Suppressor macrophage treated with lipopolysaccharide for 1 hour (primary cell): ENCODE results near the gene GNLY.

Source experiments
- DNase-seq, 3 donors: peaks; one replicate each; pipeline ENCODE4 v3.0.0-alpha.2; 2020 to 2022

Gene GNLY

DNA sequence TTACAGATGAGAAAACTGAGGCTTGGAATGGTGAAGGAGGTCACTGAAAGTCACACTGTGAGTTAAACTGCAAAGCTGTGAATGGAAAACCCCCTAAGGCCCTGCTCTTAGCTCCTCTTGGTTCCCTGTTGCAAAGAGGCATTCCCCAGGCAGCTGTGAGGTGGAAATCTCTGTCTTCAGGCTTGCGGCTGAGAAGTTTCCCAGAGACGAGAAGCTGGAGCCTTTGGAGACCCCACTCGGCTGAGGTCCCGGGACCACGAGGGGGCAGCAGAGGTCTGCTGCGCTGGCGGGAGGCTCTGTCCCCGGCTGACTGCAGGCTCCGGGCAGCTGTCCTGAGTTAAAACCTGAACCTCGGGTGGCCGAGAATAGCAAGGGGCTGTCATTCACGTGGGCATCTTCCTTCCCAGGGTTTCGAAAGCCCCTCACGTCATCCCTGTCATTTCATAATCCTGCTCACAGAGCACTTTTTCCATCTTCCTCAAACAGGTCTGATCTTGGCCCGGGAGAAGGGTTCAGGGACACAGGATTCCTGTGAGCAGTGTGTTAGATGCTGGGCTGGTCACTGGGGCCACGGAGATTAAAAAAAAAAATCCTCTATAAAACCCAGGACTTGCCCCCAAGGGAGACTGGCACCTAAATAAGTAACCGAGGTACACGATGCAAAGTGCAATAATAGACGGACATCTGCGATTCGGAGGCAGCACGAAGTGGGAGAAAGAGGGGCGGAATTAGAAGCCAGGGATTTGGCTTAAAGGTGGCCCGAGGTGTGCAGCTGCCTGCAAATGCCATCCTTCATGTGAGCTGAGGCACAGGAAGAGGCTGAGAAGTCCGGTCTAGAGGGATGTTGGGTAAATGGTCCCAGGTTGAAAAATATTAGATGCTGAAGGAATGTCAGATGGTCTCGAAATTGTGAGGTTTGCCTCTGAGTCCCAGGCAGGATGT, 35.0 kb downstream of the GNLY start:
- peak; percentile 94 to 97 (median 96) for DNase-seq

DNA sequence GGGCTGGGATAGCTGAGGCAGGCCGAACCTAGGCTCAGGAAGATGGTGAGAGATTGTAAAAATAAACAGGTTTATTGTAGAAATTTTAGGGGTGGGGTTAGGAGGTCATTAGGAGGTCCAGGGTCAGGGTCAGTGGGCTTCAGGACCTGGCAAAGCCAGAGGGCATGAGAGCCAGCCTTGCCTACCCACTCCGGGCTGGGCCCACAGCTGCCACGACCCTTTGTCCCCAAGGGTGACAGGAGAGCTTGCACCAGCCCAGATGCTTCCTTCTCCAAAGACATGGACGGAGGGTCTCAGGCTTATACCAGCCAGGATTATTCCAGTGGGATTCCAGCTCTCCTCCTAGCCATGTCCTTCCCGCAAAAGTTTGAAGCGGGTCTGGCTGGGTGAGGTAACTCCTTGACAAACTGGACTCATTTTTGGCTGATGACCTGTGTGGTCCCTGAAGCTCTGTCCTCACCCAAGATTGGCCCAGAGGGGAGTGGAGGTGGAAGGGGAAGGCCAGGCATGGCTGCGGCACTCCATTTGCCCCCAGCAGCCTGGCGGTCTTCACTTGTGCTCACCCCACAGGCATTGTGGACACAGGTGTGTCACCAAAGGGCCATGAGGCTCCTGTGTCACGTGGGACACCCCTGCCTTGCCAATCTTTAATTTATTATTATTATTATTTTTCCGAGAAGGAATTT, 35.8 kb downstream of the GNLY start:
- no peak for DNase-seq

DNA sequence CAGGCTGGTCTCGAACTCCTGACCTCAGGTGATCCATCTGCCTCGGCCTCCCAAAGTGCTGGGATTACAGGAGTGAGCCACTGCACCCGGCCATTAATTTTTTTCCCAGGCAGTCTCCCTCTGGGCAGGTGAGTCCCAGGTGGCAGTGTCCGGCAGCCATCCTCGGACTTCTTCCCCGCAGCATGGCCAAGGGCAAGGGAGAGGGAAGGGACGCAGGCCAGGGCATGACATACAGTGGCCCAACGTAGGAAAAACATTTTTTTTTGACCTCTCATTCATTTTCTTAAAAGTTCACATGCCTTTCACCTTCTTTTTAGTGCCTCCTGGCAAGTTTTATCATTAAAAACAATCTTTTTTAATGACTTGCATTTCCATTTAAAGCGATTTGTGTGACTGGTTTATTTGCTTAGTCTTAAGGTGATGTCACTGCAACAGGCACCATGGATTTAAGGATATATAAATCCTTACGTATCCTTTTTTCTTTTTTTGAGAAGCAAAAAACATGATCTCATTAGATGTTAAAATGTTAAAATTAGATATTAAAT, 36.6 kb downstream of the GNLY start:
- no peak for DNase-seq

DNA sequence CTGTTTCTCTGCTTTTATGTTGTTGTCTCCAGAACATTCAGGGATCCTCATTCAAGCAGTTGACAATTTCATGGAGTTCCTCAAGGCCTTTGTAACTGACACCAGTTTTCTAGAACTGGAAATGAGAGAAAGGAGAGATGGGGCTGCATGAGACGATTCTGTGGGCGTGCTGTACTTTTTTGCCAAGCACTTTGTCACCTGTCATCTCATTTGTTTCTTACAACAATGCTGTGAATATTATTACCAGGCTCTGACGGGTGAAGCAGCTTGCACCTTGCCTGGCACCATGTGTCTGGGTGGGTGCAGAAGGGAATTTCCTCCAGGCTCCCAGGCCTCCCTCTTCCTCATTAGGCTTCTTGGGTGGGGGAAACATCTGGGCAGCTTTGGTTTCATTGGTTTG, 37.4 kb downstream of the GNLY start:
- DNase-seq: peak in 1 of 3 donors; percentile 45

DNA sequence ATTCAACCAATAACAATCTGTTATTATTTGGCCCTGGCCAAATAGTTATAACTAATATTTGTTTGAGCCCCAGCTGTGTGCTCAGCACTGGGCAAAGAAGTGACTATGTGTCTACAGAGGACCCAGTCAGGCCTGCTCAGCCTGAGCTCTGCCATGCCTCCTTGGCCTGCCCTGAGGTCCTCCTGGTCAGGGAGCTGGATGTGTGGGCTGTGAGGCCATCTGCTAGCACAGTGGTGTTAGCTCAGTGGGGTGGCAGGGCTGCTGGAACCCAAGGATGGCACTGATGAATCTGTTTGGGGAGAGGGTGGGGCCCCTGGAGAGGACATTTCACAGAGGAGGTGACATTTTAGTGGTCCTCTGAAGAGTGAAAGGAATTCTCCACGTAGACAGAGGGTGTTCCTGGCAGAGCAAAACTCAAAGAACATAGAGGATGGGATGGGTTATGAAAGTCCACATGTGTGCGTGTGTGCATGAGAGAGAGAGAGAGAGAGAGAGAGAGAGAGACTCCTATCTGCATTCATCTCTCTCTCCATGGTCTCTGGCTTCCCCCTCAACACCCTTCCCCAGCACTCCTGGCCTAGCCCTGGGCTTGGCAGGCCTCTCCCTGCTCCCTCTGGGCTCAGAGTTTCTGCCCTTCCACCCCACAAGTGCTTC, 38.4 kb downstream of the GNLY start:
- DNase-seq: no peak

DNA sequence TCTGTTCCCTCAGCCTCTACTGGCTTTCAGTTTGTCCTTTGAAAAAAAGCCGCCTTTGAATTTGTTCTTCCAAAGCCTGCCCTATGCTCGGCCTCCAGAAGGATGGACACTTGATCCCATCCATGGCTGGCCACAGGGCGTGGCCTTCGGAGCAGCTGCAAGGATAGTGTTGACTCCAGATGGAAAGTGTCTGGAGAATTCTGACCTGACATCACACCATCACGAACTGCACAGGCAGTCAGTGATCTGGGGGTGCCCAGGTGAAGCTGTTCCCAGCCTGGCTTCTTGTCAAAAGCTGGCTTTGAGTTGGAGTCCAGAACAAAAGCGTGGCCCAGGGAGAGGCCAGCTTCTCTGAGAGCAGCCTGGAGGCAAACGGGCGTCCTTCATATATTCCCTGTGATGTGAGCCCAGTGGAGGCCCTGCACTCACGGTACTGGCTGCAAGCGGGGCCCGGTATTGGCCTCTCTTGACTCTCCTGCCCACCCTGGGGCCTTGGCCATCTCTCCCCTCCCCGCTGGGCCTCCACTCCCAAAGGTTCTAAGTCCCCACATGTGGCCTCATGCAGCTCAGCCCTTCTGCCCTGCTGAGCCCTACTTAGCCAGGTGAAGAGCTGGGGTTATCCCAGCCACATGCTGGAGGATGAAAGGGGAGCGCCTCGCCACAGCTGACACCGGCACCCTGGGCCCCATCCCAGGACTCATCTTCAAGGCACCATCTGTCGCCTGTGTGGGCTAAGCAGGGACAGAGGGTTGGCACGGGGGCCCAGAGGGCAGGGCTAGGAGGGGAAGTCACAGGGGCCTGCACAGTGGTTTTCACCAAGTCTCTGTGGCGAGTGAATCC, 39.2 kb downstream of the GNLY start:
- no peak for DNase-seq

DNA sequence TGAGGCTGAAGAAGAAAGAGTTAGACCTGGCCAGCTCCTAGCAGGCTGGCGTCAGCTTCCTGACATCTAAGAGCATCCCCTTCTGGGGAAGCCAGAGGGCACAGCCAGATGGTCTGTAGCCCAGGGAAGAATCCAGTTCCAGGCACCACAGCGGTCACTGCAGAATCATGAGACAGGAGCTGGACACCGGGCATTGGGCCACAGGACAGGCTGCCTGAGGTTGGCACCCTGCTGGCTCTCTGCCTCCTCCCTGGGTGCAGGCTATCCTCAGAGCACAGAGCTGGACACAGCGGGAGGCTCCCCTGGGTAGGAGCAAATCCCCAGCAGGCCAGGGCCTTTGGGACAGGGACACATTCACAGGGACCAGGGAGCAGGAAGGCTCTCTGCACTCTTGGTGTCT, 39.9 kb downstream of the GNLY start:
- DNase-seq: no peak

DNA sequence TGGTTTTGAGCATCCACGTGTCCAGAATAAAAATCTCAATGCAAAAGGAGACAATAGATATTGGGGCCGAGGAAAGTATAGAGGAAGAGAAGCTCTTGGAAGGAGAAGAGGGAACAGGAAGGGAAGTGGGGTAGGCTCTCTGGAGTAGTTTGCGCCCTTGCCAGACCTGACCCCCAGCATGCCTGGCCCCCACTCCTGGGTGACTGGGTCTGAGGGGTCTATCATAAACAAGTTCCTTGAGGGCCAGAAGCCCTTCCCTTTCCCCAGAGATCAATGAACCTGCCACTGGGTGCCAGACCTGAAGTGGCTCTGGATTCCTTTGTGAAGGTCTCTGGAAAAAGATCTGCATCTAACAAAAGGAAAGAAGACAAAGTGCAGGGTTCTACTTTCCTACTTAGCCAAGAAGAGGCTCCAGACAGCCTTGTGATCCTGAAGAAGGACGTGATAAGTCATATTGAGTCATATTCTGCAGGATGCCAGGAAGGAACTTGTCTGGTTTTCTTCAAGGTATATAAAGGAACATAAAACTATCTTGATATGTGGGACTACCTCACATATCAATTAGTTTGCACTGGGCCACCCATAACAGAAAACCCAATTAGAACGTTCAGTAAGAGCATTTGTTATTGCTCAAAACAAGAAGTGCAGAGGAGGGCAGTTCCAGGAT, 40.9 kb downstream of the GNLY start:
- DNase-seq: no peak

DNA sequence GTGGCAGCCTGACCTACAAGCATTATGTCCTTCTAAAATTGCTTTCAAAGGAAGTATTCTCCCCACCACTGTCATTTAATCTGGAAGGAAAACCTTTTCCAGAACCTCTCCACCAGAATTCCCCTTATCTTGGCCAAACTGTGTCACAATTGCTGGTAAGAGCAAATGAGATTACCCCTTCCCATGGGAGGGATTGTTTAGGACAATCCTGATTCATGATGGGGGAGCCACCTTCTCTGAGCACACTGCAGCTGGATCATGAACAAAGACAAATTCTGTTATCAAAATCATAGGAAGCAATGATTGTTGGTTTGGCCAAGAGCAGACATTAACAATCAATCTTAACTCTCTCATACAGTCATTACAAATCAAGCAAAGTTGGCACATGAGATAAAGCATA, 41.5 kb downstream of the GNLY start:
- DNase-seq: no peak

DNA sequence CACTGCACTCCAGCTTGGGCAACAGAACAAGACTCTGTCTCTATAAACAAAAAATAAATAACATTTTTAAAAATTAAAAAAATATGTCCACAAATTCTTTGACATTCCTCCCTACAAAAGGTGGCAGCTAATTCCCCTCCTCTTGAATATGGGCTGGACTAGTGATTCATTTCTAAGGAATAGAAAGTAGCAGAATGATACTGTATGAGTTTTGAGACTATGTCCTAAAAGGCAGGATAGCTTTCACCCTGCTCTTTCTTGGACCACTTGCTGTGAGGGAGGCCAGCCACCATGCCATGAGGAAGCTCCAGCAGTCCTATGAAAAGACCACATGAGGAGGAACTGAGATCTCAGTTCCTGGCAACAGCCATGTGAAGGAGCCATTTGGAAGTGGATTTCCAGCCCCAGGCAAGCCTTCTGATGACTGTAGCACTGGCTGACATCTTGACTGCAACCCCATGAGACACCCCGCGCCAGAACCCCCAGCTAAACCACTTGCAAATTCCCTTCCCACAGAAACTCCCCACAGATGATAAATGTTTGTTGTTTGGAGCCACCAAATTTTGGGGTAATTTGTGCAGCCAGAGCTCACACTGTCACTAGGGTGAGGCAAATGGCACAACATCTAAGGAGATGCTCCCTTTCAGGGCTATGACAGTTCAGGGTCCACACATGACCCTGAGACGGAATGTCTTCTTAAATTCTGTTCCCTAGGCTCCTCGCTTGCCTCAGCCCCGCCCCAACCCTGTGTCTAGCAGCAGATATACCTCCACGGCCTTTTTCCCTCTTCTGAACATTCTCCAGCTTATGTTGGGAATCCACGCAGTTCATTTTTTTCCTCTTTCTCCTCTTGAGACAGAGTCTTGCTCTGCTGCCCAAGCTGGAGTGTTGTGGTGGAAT, 42.5 kb downstream of the GNLY start:
- DNase-seq: no peak

DNA sequence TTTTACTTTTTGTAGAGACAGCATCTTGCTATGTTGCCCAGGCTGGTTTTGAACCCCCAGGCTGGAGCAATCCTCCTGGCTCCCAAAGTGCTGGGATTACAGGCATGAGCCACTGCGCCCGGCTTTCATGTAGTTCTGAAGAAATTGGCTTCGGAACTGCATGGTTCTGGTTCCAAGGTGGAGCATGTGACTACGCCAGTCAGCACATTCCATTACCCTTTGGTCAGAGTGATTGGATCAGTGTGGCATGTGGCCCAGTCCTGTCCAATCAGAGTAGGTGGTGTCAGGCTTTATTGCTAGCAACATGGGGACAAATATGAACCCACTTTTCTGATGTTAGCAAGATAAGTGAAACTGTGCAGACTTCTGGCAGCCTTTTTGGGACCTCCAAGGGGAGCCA, 43.3 kb downstream of the GNLY start:
- DNase-seq: no peak

DNA sequence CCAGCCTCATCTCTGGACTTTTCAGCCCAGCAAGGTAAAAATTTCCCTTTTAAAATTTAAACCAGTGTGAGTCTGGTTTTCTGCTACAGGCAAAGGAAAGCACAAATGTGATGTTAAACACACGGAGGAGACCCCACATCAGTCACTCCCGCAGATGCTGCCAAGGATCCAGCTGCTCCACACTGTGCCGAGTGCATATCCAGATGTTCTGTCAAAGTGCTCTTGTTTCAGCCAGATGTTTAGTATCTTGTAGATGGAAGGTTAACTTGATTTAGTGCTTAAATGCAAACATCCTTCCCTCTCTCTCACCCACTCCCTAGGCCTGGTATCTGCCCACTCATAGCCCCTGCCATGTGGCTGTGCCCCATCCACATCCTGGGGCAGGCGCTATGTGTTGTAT, 43.8 kb downstream of the GNLY start:
- DNase-seq: no peak

DNA sequence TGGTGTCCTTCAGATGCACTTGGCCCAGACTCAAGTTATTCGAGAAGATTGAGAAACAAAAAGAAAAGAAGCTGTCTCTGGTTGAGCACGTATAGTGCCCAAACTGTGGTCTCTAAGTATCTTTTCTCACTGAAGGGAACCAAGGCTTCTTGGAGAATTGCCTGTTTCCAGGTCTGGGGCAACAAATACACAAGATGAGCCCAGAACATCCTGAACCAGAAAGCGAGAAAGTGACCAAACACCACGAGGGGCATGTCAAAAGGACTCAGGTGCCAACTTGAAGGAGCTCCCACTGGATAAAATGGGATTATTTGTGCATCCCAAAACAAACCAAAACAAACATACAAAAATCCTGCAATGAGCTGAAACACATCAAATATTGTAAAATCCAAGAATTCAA, 46.0 kb downstream of the GNLY start:
- no peak for DNase-seq

DNA sequence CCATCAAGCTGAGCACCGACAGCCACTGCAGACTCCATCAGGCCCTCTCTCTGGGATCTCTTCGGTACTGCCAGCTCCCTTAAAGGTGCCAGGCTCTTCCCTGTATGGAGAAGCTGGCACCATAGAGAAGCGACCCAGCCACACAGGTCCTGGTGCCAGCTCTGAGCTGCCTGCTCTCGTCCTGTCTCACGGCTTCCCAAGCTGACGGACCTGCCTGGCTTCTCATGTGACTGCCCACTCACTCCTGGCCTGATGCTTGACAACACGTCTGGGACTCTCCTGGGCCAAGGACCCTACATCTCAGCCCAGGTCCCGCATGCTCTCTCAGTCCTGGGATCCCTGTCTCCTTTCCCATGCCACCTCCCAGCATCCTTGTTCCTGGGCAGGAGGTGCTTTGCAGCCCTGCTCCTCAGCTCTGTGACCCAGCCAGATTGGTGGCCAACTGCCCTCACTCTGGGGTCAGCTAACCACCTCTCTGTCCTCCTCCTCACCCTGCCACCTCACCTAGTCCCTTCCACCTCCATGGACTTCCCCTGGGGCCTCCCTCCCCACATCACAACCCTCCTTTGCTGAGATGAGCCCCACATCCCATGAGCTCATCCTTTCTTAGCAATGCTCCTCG, 47.2 kb downstream of the GNLY start:
- no peak for DNase-seq

DNA sequence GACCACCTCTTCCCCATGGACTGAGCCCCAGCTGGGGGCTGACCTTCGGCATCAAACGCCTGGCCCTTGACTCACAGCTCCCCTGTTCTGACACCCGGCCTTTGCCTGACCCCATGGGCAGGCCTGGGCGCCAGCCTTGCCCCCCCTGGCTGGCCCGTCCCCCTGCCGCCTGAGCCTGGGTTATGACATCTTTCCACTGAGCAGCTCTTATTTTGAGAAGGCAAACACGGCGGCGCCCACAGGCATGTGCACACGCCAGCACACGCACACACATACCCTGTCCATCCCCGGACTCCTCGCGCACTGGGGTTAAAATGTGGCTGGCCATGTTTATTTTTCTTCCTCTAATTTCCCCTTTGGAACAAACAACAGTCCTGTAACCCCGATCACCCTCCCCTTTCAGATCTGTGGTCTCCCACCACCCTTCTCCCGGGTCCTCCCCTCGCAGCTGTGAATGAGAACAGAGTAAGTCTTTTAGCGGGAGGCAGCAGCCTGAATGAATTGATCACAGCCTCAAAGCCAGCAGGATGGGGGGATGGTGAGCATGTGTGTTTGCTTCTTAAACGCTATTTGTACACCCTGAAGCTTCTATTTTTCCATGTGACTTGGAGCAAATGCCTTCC, 47.8 kb downstream of the GNLY start:
- no peak for DNase-seq

DNA sequence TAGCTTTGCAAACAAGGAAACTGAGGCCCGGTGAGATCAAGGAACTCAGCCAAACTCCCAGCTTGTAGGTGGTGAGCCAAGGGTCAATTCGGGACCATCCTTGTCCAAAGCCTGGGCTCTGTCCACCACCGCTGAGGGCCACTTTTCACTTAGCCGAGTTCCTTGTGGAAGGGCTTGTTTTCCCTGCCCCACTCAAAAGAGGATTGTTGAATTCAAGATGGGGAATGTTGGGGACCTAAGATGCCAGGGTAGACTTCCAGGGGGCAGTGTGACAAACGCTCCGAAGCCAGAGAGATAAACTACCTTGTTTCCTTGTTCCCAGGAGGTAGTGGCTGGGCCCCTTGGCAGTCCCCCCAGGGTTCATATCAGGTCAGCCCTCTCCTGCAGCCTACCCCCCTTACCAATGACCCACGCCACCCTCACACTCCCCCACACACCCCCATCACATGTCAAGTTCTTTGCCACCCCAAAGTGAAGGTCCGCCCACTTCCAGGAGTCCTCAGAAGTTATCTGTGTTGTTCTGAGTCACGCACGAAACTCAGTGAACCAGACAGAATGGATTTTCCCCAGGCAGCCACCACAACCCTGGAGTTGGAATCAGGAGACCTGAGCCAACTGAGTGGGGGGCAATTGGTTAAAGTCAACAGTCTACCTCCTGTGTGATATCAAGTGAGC, 49.3 kb downstream of the GNLY start:
- DNase-seq: peak; percentile 52 to 60 (median 59)

DNA sequence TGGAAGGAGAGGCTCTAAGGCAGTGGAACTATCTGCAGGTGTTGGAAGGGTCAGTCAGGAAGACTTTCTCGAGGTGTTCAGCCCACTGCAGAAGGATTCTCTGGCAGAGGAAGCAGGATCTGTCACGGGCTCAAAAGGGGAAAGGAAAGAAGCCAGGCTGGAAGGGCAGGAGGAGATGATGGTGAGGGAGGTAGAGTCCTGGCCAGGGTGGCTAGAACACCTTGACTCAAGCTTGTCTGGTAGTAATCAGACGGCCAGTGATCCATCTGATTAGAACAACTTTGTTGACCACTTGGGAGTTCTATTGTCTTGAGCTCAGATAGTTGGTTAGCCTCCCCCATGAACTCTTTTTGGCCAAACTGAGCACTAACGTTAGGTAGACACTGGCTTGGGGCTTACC, 49.9 kb downstream of the GNLY start:
- no peak for DNase-seq

DNA sequence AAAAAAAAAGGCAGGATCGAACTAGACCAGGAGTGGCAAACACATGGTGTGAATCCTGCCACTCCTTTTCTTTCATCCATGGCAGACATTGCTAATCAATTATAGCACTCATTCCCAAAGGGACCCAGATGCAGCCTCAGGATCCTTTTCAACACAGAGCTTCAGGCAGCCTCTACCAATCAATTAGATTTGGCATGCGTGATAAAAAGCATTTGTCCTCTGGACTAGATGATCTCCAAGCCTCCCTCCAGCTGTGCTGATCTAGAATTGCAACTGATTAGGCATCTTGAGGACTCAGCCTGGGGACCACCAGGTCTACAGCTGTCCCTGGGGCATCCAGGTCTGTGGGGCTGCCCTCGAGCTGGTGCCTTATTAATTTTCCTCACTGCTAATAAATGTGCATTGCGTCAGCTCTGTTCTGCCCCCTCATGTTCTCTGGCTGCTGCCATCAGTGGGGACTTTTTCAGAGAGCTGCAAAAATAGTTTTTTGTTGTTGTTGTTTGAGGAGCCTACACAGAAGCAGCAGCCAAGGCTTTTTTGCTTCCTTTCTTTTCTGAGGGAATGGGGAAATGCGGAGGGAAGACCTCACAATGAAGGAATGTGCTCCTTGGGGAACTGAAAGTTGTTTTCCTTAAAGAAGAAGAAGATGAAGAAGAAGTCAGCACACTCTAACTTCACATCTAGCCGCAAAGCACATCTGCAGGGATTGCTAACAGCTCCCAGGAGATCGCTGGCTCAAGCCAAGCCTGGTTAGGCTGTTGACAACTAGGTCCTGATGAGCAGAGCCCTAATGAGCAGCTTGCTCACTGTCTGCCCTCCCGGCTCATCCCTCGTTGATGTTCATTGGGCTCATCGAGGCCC, 50.8 kb downstream of the GNLY start:
- peak; percentile 38 to 47 (median 41) for DNase-seq
